SK-N-SH (cell line): ENCODE measurements around the gene TUBB2B. TPM values are rescaled to one million over a fixed set of nuclear protein-coding genes. Genes with fewer than 3 reads are reported as not detected.

Experiments
- CTCF ChIA-PET: fragments of 300-600, 350-600 bp; formaldehyde crosslinking; extraction: SDS; loops from one replicate; lab custom pipeline; 2021; lab: Yijun Ruan, JAX
- POLR2A ChIA-PET: fragments of 350-600 bp; sonication (Branson Sonifier 250); formaldehyde crosslinking; extraction: SDS; loops from one replicate; lab custom pipeline; 2020; ENCODE audit warnings: antibody characterized with exemption, inconsistent platforms; lab: Yijun Ruan, JAX
- DNase-seq: peaks from one replicate; pipeline ENCODE4 v3.0.0; 2012
- H2AFZ ChIP-seq: fragments of 200-600 bp; sonication (generic); 2 replicates; pipeline ENCODE4 v1.8.1; 2016; ENCODE audit warnings: antibody characterized with exemption, mild to moderate bottlenecking, low read depth
- H3F3A ChIP-seq: fragments of 200-600 bp; sonication (generic); replicated peaks from 2 replicates; pipeline ENCODE3; 2016; ENCODE audit warnings: antibody characterized with exemption, mild to moderate bottlenecking; ENCODE audit not compliant: insufficient read depth
- H3K27ac ChIP-seq, 2 experiments: fragments of 200-500 bp in 1 of 2; fragments of 200-600 bp in 1 of 2; sonication (Bioruptor generic) in 1 of 2; sonication (generic), shearing (Covaris generic) in 1 of 2; 2 replicates each; pipeline versions ENCODE4 v1.5.1 to v1.6.1; 2014 to 2016; ENCODE audit warnings: low read depth in 2 of 2, inconsistent platforms in 1 of 2, low read length in 1 of 2, mild to moderate bottlenecking in 1 of 2, mixed read lengths in 1 of 2
- H3K27me3 ChIP-seq: fragments of 200-600 bp; sonication (generic), shearing (Covaris generic); 2 replicates; pipeline ENCODE4 v1.6.1; 2016; ENCODE audit warnings: mixed run types; ENCODE audit not compliant: insufficient read depth
- H3K36me3 ChIP-seq, 2 experiments: fragments of 200-500 bp in 1 of 2; fragments of 200-600 bp in 1 of 2; sonication (Bioruptor generic) in 1 of 2; sonication (generic) in 1 of 2; replicated peaks in 1 of 2; 2 replicates each; pipeline versions ENCODE3 to v1.5.1; 2014 to 2016; ENCODE audit warnings: low read length in 1 of 2, mild to moderate bottlenecking in 1 of 2; ENCODE audit not compliant: insufficient read depth in 2 of 2, control insufficient read depth in 1 of 2
- H3K4me1 ChIP-seq, 2 experiments: fragments of 200-500 bp in 1 of 2; fragments of 200-600 bp in 1 of 2; sonication (Bioruptor generic) in 1 of 2; sonication (generic), shearing (Covaris generic) in 1 of 2; 2 replicates each; pipeline versions ENCODE4 v1.5.1 to v1.6.1; 2014 to 2016; ENCODE audit warnings: low read depth in 1 of 2, low read length in 1 of 2, mixed run types in 1 of 2; ENCODE audit not compliant: insufficient read depth in 2 of 2, control insufficient read depth in 1 of 2
- H3K4me2 ChIP-seq: fragments of 200-600 bp; sonication (generic), shearing (Covaris generic); 2 replicates; pipeline ENCODE4 v1.6.1; 2017; ENCODE audit warnings: mixed run types
- H3K4me3 ChIP-seq, 2 experiments: fragments of 200-500 bp in 1 of 2; fragments of 200-600 bp in 1 of 2; sonication (Bioruptor generic) in 1 of 2; sonication (generic), shearing (Covaris generic) in 1 of 2; 2 replicates each; pipeline versions ENCODE4 v1.5.1 to v1.8.1; 2014 to 2016; ENCODE audit warnings: low read depth in 2 of 2, inconsistent platforms in 1 of 2, low read length in 1 of 2, mild to moderate bottlenecking in 1 of 2, mixed read lengths in 1 of 2, moderate library complexity in 1 of 2
- H3K79me2 ChIP-seq: fragments of 200-600 bp; sonication (generic); 2 replicates; pipeline ENCODE4 v1.8.1; 2017; ENCODE audit warnings: mild to moderate bottlenecking; ENCODE audit not compliant: insufficient read depth
- H3K9ac ChIP-seq: fragments of 200-600 bp; sonication (generic); 2 replicates; pipeline ENCODE4 v1.6.1; 2017; ENCODE audit warnings: mixed run types
- H3K9me2 ChIP-seq: fragments of 200-600 bp; sonication (generic); 2 replicates; pipeline ENCODE4 v1.6.1; 2017; ENCODE audit warnings: mixed run types
- H3K9me3 ChIP-seq: fragments of 200-600 bp; sonication (generic); 2 replicates; pipeline ENCODE4 v1.6.1; 2017; ENCODE audit warnings: mixed run types, mild to moderate bottlenecking, moderate library complexity
- H4K20me1 ChIP-seq: fragments of 200-600 bp; sonication (generic); 2 replicates; pipeline ENCODE4 v1.6.1; 2017; ENCODE audit warnings: mild to moderate bottlenecking, mixed run types; ENCODE audit not compliant: insufficient read depth
- CHD2 ChIP-seq: fragments of 150-350 bp; IDR thresholded peaks from 2 replicates; pipeline ENCODE4 v1.6.1; 2018; ENCODE audit warnings: low read length; ENCODE audit not compliant: partially characterized antibody
- CTCF ChIP-seq: fragments of 200-600 bp; sonication (generic); IDR thresholded peaks from 2 replicates; pipeline ENCODE4 v1.6.1; 2017; ENCODE audit warnings: antibody characterized with exemption, mild to moderate bottlenecking, moderate library complexity
- ELF1 ChIP-seq: IDR thresholded peaks from 2 replicates; pipeline ENCODE4 v1.4.0; 2012
- EP300 ChIP-seq, 2 experiments: IDR thresholded peaks; 2 replicates each; pipeline versions ENCODE4 v1.4.0 to v1.6.1; 2012; ENCODE audit warnings: borderline replicate concordance in 1 of 2, low read depth in 1 of 2, low read length in 1 of 2
- GATA2 ChIP-seq: sonication (generic); formaldehyde crosslinking; IDR thresholded peaks from 2 replicates; pipeline ENCODE4 v1.5.0; 2020; ENCODE audit warnings: mild to moderate bottlenecking, missing genetic modification reagents
- JUND ChIP-seq: IDR thresholded peaks from 2 replicates; pipeline ENCODE4 v1.4.0; 2012
- MAX ChIP-seq: IDR thresholded peaks from 2 replicates; pipeline ENCODE4 v1.4.0; 2012; ENCODE audit warnings: low read depth
- MXI1 ChIP-seq: IDR thresholded peaks from 2 replicates; pipeline ENCODE4 v1.6.1; 2012; ENCODE audit warnings: mild to moderate bottlenecking, low read depth, low read length, improper control_type of control experiment
- RAD21 ChIP-seq: IDR thresholded peaks from 2 replicates; pipeline ENCODE4 v1.6.1; 2012; ENCODE audit warnings: mild to moderate bottlenecking, low read length
- RCOR1 ChIP-seq: fragments of 150-350 bp; IDR thresholded peaks from 2 replicates; pipeline ENCODE4 v1.6.1; 2017; ENCODE audit warnings: antibody characterized with exemption, low read length
- RFX5 ChIP-seq: IDR thresholded peaks from 2 replicates; pipeline ENCODE4 v1.6.1; 2012; ENCODE audit warnings: mild to moderate bottlenecking, improper control_type of control experiment, low read length
- SIN3A ChIP-seq: IDR thresholded peaks from 2 replicates; pipeline ENCODE4 v1.6.1; 2012; ENCODE audit warnings: low read depth, mild to moderate bottlenecking, low read length, moderate library complexity, borderline replicate concordance
- SMC3 ChIP-seq: IDR thresholded peaks from 2 replicates; pipeline ENCODE4 v1.6.1; 2012; ENCODE audit warnings: low read depth, low read length, improper control_type of control experiment
- YY1 ChIP-seq: IDR thresholded peaks from 2 replicates; pipeline ENCODE4 v1.4.0; 2012; ENCODE audit warnings: low read depth, mild to moderate bottlenecking
- WGBS: methylation state at CpG from one replicate; pipeline ENCODE4 v1.1.6; 2017; ENCODE audit warnings: low lambda C conversion rate; 5-methylcytosine and 5-hydroxymethylcytosine counted together
- polyA plus RNA-seq, 3 experiments: library from polyadenylated mRNA; depleted of rRNA; stranded (reverse); fragments of >200 nt; gene quantifications; 2 replicates each; pipeline ENCODE4 v1.2.3, GENCODE V29; 2012
- TF ChIP-seq, protein P1 (sequence below): IDR thresholded peaks from 2 replicates; pipeline ENCODE4; 2012
- TF ChIP-seq, protein P2 (sequence below): fragments of 150-350 bp; IDR thresholded peaks from 2 replicates; pipeline ENCODE4 v1.6.1; 2016; ENCODE audit warnings: mild to moderate bottlenecking, low read depth, low read length

The TUBB2B gene
- polyA plus RNA-seq, 1 of the 3 experiments (the other 2 are of a cell fraction), result 162 TPM

- ChIA-PET POLR2A (interaction anchor here (0.6 to 6.5 kb wide), 7 partner anchors 8 to 308 kb away, joined by 3 to 88 read pairs (median 4); partner anchors contain the start of gene NQO2), CTCF (interaction anchor here (0.6 to 5.8 kb wide), 39 partner anchors 9 to 1539 kb away, joined by 3 to 63 read pairs (median 4); partner anchors contain the start of genes BPHL, NQO2, PSMG4 and RIPK1)
- H3K9ac ChIP-seq, result no peak overlapping the region
- H3K9me3 ChIP-seq, result no peaks in the 10 kb centered on the region
- peak; percentile 91 for DNase-seq
- no peak overlapping the region for H3K27ac ChIP-seq
- H4K20me1 ChIP-seq, result no peaks in the 10 kb centered on the region
- H3K4me3 ChIP-seq, result peak overlapping the region in 1 of 2 experiments; percentile 51; a peak in 1 of 4 replicates
- H3K79me2 ChIP-seq, result no peaks in the 10 kb centered on the region
- TF ChIP-seq SMC3 (peak; percentile 93), YY1 (no peak), SIN3A (peak; percentile 58; the same call in 1 of the 2 replicates), EP300 (IDR thresholded peaks at IDR 0.05; ENCODE audit: borderline replicate concordance in 1 of 2, low read depth in 1 of 2, low read length in 1 of 2) (no peak; a peak in 1 of 4 replicates), GATA2 (CRISPR knock-in tag) (peak; percentile 86), CHD2 (peak; percentile 73), JUND (no peak), MAX (0 out of 2 replicates have a peak, but pooled peaks have one; percentile 39), RAD21 (peak; percentile 86), RFX5 (0 out of 2 replicates have a peak, but pooled peaks have one; percentile 24), CTCF (peak; percentile 97), MXI1 (peak; percentile 43; the same call in 1 of the 2 replicates), ELF1 (no peak), RCOR1 (peak; percentile 51; the same call in 1 of the 2 replicates)
- TF ChIP-seq, protein P1, sequence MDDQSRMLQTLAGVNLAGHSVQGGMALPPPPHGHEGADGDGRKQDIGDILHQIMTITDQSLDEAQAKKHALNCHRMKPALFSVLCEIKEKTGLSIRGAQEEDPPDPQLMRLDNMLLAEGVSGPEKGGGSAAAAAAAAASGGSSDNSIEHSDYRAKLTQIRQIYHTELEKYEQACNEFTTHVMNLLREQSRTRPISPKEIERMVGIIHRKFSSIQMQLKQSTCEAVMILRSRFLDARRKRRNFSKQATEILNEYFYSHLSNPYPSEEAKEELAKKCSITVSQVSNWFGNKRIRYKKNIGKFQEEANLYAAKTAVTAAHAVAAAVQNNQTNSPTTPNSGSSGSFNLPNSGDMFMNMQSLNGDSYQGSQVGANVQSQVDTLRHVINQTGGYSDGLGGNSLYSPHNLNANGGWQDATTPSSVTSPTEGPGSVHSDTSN, result peak; percentile 41; the same call in 1 of the 2 replicates
- TF ChIP-seq, protein P2, sequence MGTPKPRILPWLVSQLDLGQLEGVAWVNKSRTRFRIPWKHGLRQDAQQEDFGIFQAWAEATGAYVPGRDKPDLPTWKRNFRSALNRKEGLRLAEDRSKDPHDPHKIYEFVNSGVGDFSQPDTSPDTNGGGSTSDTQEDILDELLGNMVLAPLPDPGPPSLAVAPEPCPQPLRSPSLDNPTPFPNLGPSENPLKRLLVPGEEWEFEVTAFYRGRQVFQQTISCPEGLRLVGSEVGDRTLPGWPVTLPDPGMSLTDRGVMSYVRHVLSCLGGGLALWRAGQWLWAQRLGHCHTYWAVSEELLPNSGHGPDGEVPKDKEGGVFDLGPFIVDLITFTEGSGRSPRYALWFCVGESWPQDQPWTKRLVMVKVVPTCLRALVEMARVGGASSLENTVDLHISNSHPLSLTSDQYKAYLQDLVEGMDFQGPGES, result no peak
- TF ChIP-seq, all 33 proteins: peak for 11
- H3K27me3 ChIP-seq, result no peaks in the 10 kb centered on the region; the same call in 1 of the 2 replicates
- no peaks in the 10 kb centered on the region for H3K36me3 ChIP-seq
- 31% methylated on average over 20 of the region's 20 CpGs for WGBS
- peaks cover 13% of the 10 kb centered on the region for H3F3A ChIP-seq
- peak overlapping the region; percentile 20; the same call in 1 of the 2 replicates for H3K4me2 ChIP-seq
- peak overlapping the region; percentile 83 for H2AFZ ChIP-seq
- no peaks in the 10 kb centered on the region for H3K9me2 ChIP-seq
- peaks cover 15 to 18% of the 10 kb centered on the region in 2 experiments for H3K4me1 ChIP-seq
Measured at GRCh38 chr6:3251462-3252314, 24.2 kb upstream of the TUBB2B start.
